ENCODE data around the gene ATP7A.

DNA sequence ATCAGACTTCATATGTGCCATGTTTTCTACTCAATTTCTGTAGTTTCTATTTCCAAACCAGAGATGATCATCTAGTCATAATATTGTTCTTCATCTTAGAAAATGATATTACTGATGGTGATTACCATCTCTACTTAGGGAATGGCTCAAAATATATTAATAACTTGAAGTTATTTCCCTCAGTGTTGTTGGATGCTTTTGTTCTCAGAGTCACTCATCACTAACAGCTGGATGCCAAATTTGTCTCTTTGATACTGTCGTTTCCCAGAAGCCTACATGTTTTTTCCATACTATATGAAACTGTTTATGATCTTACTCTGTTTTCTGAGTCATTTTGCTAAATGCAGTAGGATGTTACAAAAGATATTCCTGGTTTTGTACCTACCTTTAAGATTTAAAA is 50.1 kb downstream of the ATP7A start:
- TF ChIP-seq, protein P1, sequence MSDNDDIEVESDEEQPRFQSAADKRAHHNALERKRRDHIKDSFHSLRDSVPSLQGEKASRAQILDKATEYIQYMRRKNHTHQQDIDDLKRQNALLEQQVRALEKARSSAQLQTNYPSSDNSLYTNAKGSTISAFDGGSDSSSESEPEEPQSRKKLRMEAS (IDR thresholded peaks at IDR 0.05; ENCODE audit: insufficient read depth, insufficient read length) = no peak
- TF ChIP-seq POLR2A (IDR thresholded peaks at IDR 0.05; ENCODE audit: low read depth, low read length) = no peak
- TF ChIP-seq, protein P2, sequence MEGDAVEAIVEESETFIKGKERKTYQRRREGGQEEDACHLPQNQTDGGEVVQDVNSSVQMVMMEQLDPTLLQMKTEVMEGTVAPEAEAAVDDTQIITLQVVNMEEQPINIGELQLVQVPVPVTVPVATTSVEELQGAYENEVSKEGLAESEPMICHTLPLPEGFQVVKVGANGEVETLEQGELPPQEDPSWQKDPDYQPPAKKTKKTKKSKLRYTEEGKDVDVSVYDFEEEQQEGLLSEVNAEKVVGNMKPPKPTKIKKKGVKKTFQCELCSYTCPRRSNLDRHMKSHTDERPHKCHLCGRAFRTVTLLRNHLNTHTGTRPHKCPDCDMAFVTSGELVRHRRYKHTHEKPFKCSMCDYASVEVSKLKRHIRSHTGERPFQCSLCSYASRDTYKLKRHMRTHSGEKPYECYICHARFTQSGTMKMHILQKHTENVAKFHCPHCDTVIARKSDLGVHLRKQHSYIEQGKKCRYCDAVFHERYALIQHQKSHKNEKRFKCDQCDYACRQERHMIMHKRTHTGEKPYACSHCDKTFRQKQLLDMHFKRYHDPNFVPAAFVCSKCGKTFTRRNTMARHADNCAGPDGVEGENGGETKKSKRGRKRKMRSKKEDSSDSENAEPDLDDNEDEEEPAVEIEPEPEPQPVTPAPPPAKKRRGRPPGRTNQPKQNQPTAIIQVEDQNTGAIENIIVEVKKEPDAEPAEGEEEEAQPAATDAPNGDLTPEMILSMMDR (IDR thresholded peaks at IDR 0.05; ENCODE audit: extremely low read depth in 1 of 2, insufficient read depth in 1 of 2, low read depth in 1 of 2, low read length in 2 of 2) = no peak
- no peak for TF ChIP-seq POLR2AphosphoS5 (IDR thresholded peaks at IDR 0.05; ENCODE audit: insufficient read depth, low read depth, low read length)
- no peak for TF ChIP-seq GATA2 (IDR thresholded peaks at IDR 0.05; ENCODE audit: insufficient read depth, insufficient read length, low read depth, low read length)
